NCI-H446 treated with DMSO at 0.1 percent for 48 hours (cell line): Measurements from ENCODE around the gene TDRD5.

Experiments
- DNase-seq: peaks from one replicate; lab custom pipeline; 2025; lab: John Stamatoyannopoulos, UW

Gene TDRD5

GRCh38 chr1:179591592-179592580, at the start of gene TDRD5:
Gene TDRD5, plus strand, starts transcription at chr1:179591832. Its CDS starts 784 bp downstream, at chr1:179592616.
- no peak for DNase-seq

- no peak for DNase-seq
These were observed 46.3 kb upstream of the TDRD5 start for GRCh38 chr1:179545321-179545720.

- DNase-seq, result no peak
These were observed 44.6 kb upstream of the TDRD5 start for GRCh38 chr1:179547021-179547535.

DNA sequence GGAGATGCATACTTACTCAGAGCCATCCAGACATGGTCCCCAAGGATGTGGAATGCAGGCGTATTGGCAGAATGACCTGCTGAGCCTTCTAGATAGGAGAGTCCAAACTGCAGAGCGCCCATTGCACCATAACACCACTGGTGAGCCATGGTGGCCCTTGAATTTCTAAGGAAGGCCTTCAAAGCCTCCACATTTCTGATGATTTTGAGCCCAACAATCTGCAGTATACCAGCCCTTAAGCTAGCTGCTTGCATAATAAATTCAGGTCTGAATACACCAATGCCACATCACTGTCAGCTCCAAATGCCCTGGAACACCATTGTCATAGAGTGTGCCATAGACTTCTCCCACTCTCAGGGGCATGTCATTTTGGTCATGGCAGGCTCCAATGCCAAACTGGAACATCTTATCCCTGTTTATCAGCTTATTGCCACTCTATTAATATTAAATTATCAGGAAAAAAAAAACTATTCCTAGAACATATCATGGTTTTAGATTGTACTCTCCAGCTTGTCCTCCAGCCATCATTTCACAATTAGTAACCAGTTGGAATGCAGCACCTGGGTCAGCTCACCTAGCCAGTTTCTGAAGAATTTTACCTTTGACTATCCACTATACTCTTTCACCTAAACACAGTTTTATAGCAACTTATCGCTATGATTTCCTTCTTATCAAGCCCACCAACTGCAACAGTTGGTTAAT, 42.8 kb upstream of the TDRD5 start:
- DNase-seq, result no peak

- DNase-seq, result no peak
These were observed 42.3 kb upstream of the TDRD5 start for GRCh38 chr1:179549368-179549700.

DNA sequence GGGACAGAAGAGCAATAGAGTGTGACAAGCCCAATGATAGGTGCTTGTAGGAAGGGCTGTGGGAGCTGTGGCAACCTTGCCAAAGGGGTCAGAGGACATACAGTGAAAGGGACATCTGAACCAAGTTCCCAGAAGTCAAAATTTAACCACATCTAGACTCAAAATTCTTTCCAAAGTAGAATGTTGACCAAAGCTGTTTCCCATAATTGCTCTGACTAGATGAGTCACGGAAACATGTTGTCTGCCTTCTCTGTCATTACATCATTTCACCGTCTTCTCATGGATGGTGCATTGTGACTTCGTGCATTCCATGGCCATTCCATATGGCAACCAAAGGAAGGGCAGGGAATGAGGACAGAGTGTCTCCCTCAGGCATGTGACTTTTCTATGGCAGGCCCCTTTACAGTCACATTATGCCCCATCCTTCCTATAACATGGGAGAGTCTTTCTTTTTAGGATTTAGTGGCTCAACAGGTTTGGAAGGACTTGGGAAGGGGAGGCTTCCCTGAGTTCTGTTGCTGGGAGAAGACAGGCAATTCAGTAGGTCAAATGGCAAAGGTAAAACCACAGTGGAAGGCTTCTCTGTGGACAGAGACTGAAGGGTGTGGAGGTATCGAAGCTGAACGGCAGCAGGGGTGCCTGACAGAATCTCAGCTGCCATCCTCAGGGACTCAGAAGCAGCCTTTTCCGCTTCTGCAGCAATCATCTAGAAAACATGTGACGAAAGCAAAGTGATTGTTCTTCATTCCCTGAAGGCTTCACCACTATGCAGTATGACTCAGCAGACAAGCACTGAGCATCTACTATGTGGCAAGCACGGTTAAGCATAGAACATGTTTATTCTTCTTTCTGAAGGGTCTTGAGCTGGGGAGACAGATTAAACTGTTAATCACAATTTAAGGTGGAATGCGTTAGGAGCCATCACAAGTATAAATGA, 40.6 kb upstream of the TDRD5 start:
- DNase-seq, result no peak

- DNase-seq, result no peak
These were observed 37.2 kb upstream of the TDRD5 start for GRCh38 chr1:179554427-179554826.

- no peak for DNase-seq
These were observed 33.6 kb upstream of the TDRD5 start for GRCh38 chr1:179558078-179558477.

DNA sequence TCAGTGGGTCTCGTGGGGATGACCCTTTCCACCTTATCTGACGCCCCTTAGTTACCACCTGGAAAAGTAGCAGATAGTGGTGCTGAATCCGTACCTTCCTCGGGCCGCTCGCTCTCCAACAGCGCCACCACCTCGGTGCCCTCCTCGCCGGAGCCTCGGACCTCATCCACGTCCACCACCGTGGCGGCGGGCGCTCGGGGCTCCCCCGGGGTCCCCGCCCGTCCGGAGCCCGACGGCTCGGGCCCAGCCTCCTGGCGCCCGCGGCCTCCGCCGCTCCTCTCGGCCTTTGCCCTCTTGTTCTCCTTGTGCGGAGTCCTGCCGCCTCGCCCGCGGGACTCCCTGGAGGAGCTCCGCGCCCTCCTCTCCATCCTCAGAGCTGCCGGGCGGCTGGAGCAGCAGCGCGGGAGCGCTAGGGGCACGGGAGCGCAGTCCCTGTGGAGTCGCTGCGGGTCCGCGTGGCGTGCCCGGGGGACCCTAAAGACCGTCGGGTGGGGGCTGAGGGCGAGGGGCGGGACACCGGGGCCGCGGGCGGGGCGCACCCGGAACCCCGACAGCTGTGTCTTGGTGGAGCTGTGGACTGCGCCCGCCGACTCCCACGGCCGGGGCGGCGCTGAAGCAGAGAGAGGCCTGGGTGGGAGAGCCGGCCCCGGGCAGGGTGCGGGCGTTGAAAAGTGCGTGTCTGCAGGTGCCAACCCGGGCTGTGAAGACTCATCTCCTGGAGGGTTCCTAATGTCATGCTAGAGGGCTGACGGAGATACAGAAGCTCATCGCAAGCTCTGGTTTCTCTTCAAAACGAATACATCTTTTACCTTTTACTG, 15.9 kb upstream of the TDRD5 start, which contains the start of gene NPHS2:
NPHS2 (minus strand) TSS at position 452 of the 818 bp plus-strand sequence; CDS start at position 368, 84 bp downstream.
- DNase-seq, result no peak

GRCh38 chr1:179576509-179576908, 15.1 kb upstream of the TDRD5 start:
- no peak for DNase-seq

DNA sequence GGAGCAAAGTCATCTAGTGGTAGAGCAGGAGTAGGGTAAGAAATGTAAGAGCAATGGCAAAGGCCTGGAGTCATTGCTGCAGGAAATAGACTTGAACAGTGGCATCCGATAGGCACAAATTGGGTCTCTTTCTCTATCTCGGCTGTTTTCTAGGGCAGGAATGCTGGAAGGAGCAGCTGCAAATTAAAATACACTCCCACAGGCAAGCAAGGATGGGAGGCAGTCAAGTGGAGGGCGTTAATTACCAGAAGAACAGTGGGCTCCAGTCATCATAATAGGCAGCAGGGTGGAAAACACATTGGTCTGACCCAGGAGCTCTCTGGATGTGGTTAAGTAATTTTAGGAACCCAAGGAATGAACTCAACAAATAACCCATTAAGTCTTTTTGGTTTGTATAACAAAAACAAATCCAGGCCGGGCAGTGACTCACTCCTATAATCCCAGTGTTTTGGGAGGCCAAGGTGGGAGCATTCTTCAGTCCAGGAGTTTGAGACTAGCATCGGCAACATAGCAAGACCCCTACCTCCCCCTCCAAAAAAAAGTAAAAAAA, 7.8 kb upstream of the TDRD5 start:
- DNase-seq, result no peak

GRCh38 chr1:179586107-179586823, 5.4 kb upstream of the TDRD5 start:
- peak; percentile 45 for DNase-seq

- no peak for DNase-seq
These were observed 4.3 kb upstream of the TDRD5 start for GRCh38 chr1:179587336-179587735.

DNA sequence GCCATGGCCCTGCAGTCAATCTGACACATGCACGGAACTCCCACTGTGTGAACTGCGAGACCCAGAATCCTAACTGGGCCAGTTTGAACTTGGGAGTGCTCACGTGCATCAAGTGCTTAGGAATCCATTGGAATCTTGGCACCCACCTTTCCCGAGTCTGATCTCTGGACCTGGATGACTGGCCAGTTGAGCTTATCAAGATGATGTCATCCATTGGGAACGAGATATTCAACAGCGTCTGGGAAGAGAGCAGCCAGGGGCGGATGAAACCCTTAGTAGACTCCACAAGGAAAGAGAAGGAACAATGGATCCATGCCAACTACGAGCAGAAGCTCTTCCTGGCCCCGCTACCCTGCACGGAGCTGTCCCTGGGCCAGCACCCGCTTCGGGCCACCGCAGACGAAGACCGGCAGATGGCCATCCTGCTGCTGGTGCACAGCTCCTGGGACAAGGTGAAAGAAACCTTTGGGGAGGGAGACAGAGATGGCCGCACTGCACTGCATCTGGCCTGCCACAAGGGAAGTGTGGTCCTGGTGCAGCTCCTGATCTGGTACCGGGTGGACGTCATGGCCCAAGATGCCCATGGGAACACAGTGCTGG, 3.1 kb upstream of the TDRD5 start:
- no peak for DNase-seq

DNA sequence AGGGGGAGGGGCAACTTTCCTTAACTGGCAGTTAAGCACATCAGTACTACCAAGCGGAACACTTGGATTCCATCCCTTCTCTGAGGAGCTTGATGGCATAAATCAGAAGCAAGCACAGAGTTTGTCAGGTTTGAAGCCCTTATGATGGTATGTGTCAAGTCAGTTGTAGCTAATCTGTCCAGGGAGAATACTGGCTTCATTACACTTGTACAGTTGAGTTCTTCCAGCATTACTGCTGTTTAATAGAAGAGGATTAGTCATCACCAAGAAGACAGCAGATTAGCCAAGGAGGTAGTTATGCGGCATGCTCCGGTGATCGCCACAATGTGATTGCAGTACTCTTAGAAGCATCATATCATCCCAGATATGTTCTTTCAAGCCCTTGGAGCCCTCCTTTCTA, 2.1 kb upstream of the TDRD5 start:
- DNase-seq, result no peak

DNA sequence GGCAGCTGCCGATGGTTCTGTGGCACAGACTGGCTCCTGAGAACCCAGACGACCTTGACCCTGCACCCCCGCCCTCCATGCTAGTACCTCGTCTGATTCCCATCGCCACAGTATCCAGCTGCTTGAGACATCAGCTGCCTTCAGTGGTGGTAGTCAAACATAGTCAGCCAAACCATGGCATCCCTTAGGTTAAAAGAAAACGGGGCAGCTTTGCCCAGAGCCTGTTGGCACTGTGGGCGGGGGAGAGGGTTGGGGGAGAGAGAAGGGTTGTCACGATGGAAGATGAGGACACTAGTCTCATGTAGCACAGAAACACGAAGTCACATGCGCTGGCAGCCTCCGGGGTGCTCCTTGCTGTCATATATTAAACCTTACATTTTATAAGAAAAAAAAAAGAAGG, 961 bp upstream of the TDRD5 start:
- no peak for DNase-seq

GRCh38 chr1:179591253-179591591, 410 bp upstream of the TDRD5 start:
- no peak for DNase-seq

DNA sequence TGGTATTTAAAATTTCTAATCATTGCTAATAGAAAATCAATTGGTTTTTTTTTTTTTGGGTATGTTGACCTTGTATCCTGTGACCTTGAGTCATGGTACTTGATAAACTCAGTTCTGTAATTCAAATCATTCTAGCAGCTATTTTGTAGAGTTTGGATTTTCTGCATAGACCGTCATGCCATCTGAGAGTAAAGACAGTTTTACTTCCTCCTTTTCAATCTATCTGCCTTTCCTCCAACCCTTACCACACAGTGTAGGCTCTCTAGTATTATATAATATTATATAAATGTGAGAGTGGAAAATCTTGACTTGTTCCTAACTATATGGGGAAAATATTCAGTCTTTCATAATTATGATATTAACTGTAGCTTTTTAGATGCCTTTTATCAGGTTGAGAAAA, 7.0 kb downstream of the TDRD5 start:
- DNase-seq, result no peak

DNA sequence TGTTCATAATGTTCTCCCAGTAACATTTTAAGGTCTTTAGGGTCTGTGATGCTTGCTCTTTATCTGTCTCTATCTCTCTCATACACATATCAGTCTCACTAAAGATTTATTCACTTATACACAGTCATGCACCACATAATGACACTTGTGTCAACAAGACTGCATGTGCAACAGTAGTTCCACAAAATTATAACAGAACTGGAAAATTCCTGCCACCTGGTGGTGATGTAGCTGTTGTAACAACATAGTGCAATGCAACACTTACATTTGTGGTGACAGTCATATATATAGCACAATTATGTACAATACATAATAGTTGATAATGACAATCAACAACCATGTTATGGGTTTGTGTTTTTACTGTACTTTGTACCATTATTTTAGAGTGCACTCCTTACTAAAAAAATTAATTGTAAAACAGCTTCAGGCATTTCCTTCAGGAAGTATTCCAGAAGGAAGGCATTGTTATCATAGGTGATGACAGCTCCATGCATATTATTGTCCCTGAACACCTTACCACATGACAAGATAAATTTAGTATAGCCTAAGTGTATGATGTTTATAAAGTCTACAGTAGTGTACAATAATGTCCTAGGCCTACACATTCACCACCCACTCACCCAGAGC, 8.1 kb downstream of the TDRD5 start:
- no peak for DNase-seq
